ENCODE measurements around the gene RELA. TPM values are rescaled to one million over a fixed set of nuclear protein-coding genes. Genes with fewer than 3 reads are reported as not detected.
A peak's percentile ranks its signal among the peaks of the same experiment; 100 is the strongest.
"Not testable (repeated sequence)": the region's sequence is repeated elsewhere in the genome, so short reads cannot be mapped to it uniquely, and the experiment has no call there.

Gene RELA
- total RNA-seq, 4 donors from 2014 or later: 47.3 to 78.8 (median 63.9) TPM

- no peak for ATAC-seq
- 47 to 62% methylated on average over 5 to 7 of the region's 12 CpGs for WGBS, 2 donors (ENCODE audit: low coverage in 1 of 2)
- Histone ChIP-seq H3K36me3 (no peaks in the 10 kb centered on the region), H3K27ac (no peak overlapping the region), H3K27me3 (no peaks in the 10 kb centered on the region), H3K4me1 (peaks cover 0 to 9% (median 0%) of the 10 kb centered on the region in 3 donors), H3K4me3 (no peak overlapping the region), H3K9me3 (no peaks in the 10 kb centered on the region)
- no peak for TF ChIP-seq EP300 (IDR thresholded peaks at IDR 0.05)
- no peak for TF ChIP-seq CTCF (IDR thresholded peaks at IDR 0.05)
- TF ChIP-seq POLR2AphosphoS5 (IDR thresholded peaks at IDR 0.05): no peak
- no peak for TF ChIP-seq POLR2A (IDR thresholded peaks at IDR 0.05)
Observed at GRCh38 chr11:65695459-65696241, 32.9 kb upstream of the RELA start.

- ATAC-seq: no peak
Observed at GRCh38 chr11:65692367-65692766, 29.7 kb upstream of the RELA start.

GRCh38 chr11:65691847-65692246 is 29.1 kb upstream of the RELA start:
- H3K27ac ChIP-seq, ATAC-seq, H3K4me1 ChIP-seq, H3K9me3 ChIP-seq, H3K4me3 ChIP-seq, H3K27me3 ChIP-seq, H3K36me3 ChIP-seq: not testable (repeated sequence)
- 86 to 95% methylated on average over 4 to 6 of the region's 8 CpGs for WGBS, 2 donors (ENCODE audit: low coverage in 1 of 2)

More at GRCh38 chr11:65692367-65692766, 29.7 kb upstream of the RELA start:
- no peak for TF ChIP-seq CTCF (IDR thresholded peaks at IDR 0.05)
- Histone ChIP-seq H3K36me3 (no peaks in the 10 kb centered on the region), H3K4me3 (no peak overlapping the region), H3K27ac (no peak overlapping the region), H3K4me1 (peaks cover 0 to 9% (median 0%) of the 10 kb centered on the region in 3 donors), H3K27me3 (no peaks in the 10 kb centered on the region), H3K9me3 (no peaks in the 10 kb centered on the region)
- WGBS, 2 donors (ENCODE audit: low coverage in 1 of 2): 68 to 80% methylated on average over 3 to 5 of the region's 11 CpGs

GRCh38 chr11:65685981-65686380 is 23.3 kb upstream of the RELA start:
- 18 to 50% methylated on average over 5 to 6 of the region's 8 CpGs for WGBS, 2 donors (ENCODE audit: low coverage in 1 of 2)
- TF ChIP-seq CTCF (IDR thresholded peaks at IDR 0.05) (peak in 2 of 4 experiments; percentile 27 to 31), EP300 (IDR thresholded peaks at IDR 0.05) (no peak), POLR2A (IDR thresholded peaks at IDR 0.05) (no peak), POLR2AphosphoS5 (IDR thresholded peaks at IDR 0.05) (peak; percentile 29)

GRCh38 chr11:65683480-65683879 is 20.8 kb upstream of the RELA start:
- peaks cover 0 to 12% (median 0%) of the 10 kb centered on the region in 3 donors for H3K4me1 ChIP-seq
- ATAC-seq, H3K27ac ChIP-seq, H3K36me3 ChIP-seq, H3K9me3 ChIP-seq, H3K4me3 ChIP-seq, H3K27me3 ChIP-seq: not testable (repeated sequence)
- WGBS, 2 donors (ENCODE audit: low coverage in 1 of 2): 50 to 78% methylated on average over 1 of the region's 6 CpGs

More at GRCh38 chr11:65685981-65686380, 23.3 kb upstream of the RELA start:
- Histone ChIP-seq H3K9me3 (no peaks in the 10 kb centered on the region), H3K27ac (peak overlapping the region in 3 of 4 donors; percentile 70 to 78 (median 70)), H3K27me3 (no peaks in the 10 kb centered on the region), H3K4me1 (peaks cover 0 to 12% (median 0%) of the 10 kb centered on the region in 3 donors), H3K36me3 (no peaks in the 10 kb centered on the region), H3K4me3 (no peak overlapping the region)
- ATAC-seq: peak; percentile 97

GRCh38 chr11:65680192-65680743 is 17.6 kb upstream of the RELA start:
- H3K9me3 ChIP-seq: no peaks in the 10 kb centered on the region
- H3K36me3 ChIP-seq: no peaks in the 10 kb centered on the region
- TF ChIP-seq EP300 (IDR thresholded peaks at IDR 0.05): no peak
- TF ChIP-seq CTCF (IDR thresholded peaks at IDR 0.05): no peak
- TF ChIP-seq POLR2A (IDR thresholded peaks at IDR 0.05): no peak
- TF ChIP-seq POLR2AphosphoS5 (IDR thresholded peaks at IDR 0.05): no peak
- H3K27ac ChIP-seq: no peak overlapping the region
- H3K27me3 ChIP-seq: no peaks in the 10 kb centered on the region
- 79 to 100% methylated on average over 2 to 5 of the region's 5 CpGs for WGBS, 2 donors (ENCODE audit: low coverage in 1 of 2)
- no peak for ATAC-seq
- H3K4me1 ChIP-seq: peaks cover 0 to 2% (median 0%) of the 10 kb centered on the region in 3 donors
- H3K4me3 ChIP-seq: no peak overlapping the region

Data from gastroesophageal sphincter (tissue), 4 donors.